ENCODE measurements around the gene RICTOR.

DNA sequence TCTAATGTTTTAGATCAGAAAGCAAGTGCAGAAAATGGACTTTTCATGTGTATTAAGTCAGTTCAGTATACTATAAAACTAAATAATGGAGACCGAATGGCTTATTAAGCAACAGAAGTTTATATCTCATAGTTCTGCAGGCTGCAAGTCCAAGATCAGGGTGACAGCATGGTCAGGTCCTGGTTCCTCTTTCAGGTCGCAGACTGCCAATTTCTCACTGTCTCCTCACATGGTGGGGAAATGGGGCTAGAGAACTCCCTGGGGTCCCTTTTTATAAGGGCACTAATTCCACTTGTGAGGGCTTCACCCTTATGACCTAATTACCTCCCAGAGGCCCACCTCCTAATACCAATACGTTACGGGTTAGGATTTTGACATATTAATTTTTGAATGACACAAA, 48.7 kb downstream of the RICTOR start:
- TF ChIP-seq, protein P1, sequence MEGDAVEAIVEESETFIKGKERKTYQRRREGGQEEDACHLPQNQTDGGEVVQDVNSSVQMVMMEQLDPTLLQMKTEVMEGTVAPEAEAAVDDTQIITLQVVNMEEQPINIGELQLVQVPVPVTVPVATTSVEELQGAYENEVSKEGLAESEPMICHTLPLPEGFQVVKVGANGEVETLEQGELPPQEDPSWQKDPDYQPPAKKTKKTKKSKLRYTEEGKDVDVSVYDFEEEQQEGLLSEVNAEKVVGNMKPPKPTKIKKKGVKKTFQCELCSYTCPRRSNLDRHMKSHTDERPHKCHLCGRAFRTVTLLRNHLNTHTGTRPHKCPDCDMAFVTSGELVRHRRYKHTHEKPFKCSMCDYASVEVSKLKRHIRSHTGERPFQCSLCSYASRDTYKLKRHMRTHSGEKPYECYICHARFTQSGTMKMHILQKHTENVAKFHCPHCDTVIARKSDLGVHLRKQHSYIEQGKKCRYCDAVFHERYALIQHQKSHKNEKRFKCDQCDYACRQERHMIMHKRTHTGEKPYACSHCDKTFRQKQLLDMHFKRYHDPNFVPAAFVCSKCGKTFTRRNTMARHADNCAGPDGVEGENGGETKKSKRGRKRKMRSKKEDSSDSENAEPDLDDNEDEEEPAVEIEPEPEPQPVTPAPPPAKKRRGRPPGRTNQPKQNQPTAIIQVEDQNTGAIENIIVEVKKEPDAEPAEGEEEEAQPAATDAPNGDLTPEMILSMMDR (conservative IDR thresholded peaks at IDR 0.05) = no peak
- TF ChIP-seq ZFX (IDR thresholded peaks at IDR 0.05) = no peak

Data from C4-2B (cell line).